ENCODE measurements around the gene PRTG.
"Not testable (repeated sequence)": the region's sequence is repeated elsewhere in the genome, so short reads cannot be mapped to it uniquely, and the experiment has no call there.

The PRTG gene

GRCh38 chr15:55741833-55742497 is 987 bp downstream of the PRTG start:
- no peak for DNase-seq

GRCh38 chr15:55740981-55741832 is 1.7 kb downstream of the PRTG start:
- DNase-seq: no peak

GRCh38 chr15:55740359-55740878 is 2.5 kb downstream of the PRTG start:
- DNase-seq: no peak

- DNase-seq: no peak
These were observed 3.3 kb downstream of the PRTG start for GRCh38 chr15:55739641-55740040.

- no peak for DNase-seq
These were observed 4.2 kb downstream of the PRTG start for GRCh38 chr15:55738715-55739114.

GRCh38 chr15:55737373-55737772 is 5.6 kb downstream of the PRTG start:
- DNase-seq: no peak

GRCh38 chr15:55736756-55737155 is 6.2 kb downstream of the PRTG start:
- no peak for DNase-seq

- DNase-seq: no peak
These were observed 8.3 kb downstream of the PRTG start for GRCh38 chr15:55734641-55735040.

GRCh38 chr15:55733461-55733860 is 9.5 kb downstream of the PRTG start:
- DNase-seq: not testable (repeated sequence)

- no peak for DNase-seq
These were observed 21.3 kb downstream of the PRTG start for GRCh38 chr15:55721554-55722185.

- no peak for DNase-seq
These were observed 27.4 kb downstream of the PRTG start for GRCh38 chr15:55715355-55716076.

- DNase-seq: no peak
These were observed 28.9 kb downstream of the PRTG start for GRCh38 chr15:55714064-55714463.

- DNase-seq: no peak
These were observed 30.6 kb downstream of the PRTG start for GRCh38 chr15:55712363-55712762.

GRCh38 chr15:55710286-55710685 is 32.7 kb downstream of the PRTG start:
- DNase-seq: no peak

GRCh38 chr15:55709458-55709857 is 33.5 kb downstream of the PRTG start:
- no peak for DNase-seq

- DNase-seq: no peak
These were observed 34.2 kb downstream of the PRTG start for GRCh38 chr15:55708720-55709119.

- DNase-seq: no peak
These were observed 35.0 kb downstream of the PRTG start for GRCh38 chr15:55707951-55708350.

GRCh38 chr15:55707518-55707917 is 35.4 kb downstream of the PRTG start:
- DNase-seq: no peak

GRCh38 chr15:55703873-55704301 is 39.1 kb downstream of the PRTG start:
- DNase-seq: no peak

- no peak for DNase-seq
These were observed 42.1 kb downstream of the PRTG start for GRCh38 chr15:55700876-55701275.

GRCh38 chr15:55698653-55699052 is 44.3 kb downstream of the PRTG start:
- no peak for DNase-seq

GRCh38 chr15:55696221-55696620 is 46.7 kb downstream of the PRTG start:
- no peak for DNase-seq

GRCh38 chr15:55695432-55695831 is 47.5 kb downstream of the PRTG start:
- DNase-seq: no peak

Data from activated effector memory CD4-positive, alpha-beta T cell treated with Interleukin-2 at 50 U/mL for 16 hours (primary cell).